ENCODE data around the gene MRPL40. TPM values are rescaled to one million over a fixed set of nuclear protein-coding genes. Genes with fewer than 3 reads are reported as not detected.

MRPL40 gene
- total RNA-seq, 1 experiment from 2014 or later, result 46.2 TPM

DNA sequence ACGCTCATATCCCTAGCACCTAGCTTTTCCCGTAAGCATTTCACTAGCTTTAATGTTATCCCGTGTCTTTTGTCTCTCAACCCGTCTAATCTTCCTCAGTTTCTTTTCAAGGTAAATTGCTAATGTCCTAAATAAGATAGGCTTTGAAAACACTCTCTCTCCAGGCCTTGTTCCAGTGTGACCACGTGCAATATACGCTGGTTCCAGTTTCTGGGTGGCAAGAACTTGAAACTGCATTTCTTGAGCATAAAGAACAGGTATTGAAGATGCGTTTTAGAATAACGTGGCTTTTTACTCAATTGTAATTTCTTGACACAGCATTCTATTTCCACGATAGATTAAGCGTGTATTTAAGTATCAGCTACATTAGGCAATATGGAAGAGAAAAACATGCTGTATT lies 48.4 kb downstream of the MRPL40 start:
- no peak for DNase-seq (ENCODE audit: low read depth)

DNA sequence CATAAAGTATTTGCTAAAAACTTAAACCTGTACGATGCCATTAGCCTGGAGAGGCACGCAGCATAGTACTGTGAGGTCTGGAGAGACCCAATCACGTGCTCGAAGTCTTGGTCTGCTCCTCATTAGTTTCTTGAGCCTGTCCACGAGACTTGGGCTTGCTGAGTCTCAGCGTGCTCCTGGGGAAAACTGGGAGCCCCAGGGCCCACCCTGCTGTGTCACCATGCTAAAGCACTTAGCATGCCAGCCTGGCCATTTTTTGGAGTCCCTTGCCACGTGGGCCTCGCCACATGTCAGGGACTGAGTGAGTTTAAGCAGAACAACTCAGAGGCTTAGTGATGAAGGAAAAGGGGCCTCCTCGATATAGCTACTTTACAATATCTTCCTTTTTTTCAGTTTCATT lies 50.0 kb downstream of the MRPL40 start:
- no peak for DNase-seq (ENCODE audit: low read depth)

DNA sequence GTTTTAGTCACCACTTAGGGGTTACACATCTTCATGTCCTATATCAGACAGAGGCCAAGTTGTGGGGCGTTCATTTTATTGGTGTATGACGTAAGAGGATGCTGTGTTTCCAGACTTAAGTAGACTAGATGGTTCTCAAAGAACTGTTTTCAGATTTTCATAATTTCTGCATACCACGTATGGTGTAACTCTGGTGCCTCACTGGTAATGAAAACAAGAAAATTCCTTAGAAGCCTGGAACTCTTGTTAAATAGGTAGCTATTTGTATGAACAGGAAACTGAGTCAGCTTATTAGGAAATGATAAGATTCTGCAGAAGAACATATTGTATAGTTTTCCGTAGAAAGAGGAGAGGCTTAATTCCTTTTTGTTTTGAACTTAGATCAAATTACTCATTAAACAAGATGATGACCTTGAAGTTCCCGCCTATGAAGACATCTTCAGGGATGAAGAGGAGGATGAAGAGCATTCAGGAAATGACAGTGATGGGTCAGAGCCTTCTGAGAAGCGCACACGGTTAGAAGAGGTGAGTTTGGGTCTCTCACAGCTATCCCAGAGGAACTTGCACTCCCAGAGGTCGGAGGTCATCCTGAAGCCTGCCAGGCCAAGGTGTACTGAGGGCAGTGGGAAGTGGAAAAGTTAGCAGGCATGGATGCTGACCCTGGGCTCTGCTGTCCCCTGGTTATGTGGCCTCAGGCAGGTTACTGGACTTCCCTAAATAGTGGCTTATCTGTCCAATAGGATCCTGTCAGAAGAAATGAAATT lies 51.3 kb downstream of the MRPL40 start:
- no peak for DNase-seq (ENCODE audit: low read depth)

Other genes starting within 250 kb of the MRPL40 start
- gene CLTCL1, start 140.8 kb upstream of the MRPL40 start, total RNA-seq (2014; rRNA removed; shearing (Covaris generic)), result 1.7 and 3.2 TPM in 2 replicates
- gene HIRA, start 812 bp upstream of the MRPL40 start, total RNA-seq (2014; rRNA removed; shearing (Covaris generic)), result 14.7 and 16.6 TPM in 2 replicates
- gene C22orf39, start 15.2 kb downstream of the MRPL40 start, total RNA-seq (2014; rRNA removed; shearing (Covaris generic)), result 22.3 and 28.8 TPM in 2 replicates
- gene UFD1, start 46.6 kb downstream of the MRPL40 start, total RNA-seq (2014; rRNA removed; shearing (Covaris generic)), result 144 and 159 TPM in 2 replicates
- gene CDC45, start 47.4 kb downstream of the MRPL40 start, total RNA-seq (2014; rRNA removed; shearing (Covaris generic)), result 49.5 and 51.4 TPM in 2 replicates
- 0.11 TPM in 1 of 2 replicates, not detected in the other for gene CLDN5, start 91.9 kb downstream of the MRPL40 start, total RNA-seq (2014; rRNA removed; shearing (Covaris generic))